DMS53 treated with DMSO at 0.1 percent for 48 hours (cell line): ENCODE results near the gene C8B.

ENCODE experiments used
- DNase-seq: peaks from one replicate; lab custom pipeline; 2025; ENCODE audit not compliant: unreplicated experiment; lab: John Stamatoyannopoulos, UW

Gene C8B

DNA sequence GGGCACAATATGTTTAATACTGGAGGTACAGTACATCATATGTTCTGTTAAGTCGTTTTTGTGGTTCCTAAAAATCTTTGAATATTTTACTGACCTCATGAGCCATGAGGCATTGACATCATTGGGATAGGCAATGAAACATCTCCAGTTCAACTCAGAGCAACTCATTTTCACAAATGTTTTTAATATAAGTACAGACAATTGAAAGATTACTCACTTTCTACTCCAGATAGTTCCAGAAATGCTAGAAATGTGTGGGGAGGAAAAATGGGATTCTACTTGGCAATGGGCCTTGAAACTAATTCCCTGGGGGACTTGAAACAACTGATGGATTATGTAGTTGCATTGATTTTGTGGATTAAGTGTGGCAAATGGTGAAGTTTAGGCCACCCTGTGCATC, 7.2 kb upstream of the C8B start:
- no peak for DNase-seq

GRCh38 chr1:56970280-56970679, 4.5 kb upstream of the C8B start:
- no peak for DNase-seq

DNA sequence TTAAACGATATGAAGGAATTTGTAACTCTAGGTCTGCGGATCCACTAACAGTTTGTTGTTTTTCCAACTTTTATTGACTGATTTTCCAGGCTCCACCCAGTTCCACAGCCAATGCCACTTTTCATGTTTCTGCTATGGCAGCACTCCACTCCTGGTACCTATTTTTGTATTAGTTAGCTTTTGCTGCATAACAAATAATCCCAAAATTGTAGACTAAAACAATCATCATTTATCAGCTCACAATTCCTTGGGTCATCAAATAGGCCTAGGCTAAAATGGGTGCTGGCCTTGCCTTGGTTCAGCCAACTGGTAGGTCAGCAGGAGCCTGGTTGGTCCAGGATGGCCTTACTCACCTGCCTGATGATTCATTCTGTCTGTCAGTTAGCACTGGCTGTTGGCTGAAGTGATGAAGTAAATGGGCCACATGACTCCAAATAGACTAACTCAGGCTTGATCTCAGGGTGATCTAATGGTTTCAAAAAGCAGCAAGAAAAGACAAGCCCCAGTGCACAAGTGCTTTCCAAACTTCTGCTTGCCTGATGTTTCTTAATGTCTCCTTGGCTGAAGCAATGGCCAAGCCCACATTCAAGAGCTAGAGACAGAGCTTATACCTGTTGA, 3.2 kb upstream of the C8B start:
- no peak for DNase-seq

- DNase-seq = peak; percentile 30
Observed at GRCh38 chr1:56967900-56968832, 2.4 kb upstream of the C8B start.

DNA sequence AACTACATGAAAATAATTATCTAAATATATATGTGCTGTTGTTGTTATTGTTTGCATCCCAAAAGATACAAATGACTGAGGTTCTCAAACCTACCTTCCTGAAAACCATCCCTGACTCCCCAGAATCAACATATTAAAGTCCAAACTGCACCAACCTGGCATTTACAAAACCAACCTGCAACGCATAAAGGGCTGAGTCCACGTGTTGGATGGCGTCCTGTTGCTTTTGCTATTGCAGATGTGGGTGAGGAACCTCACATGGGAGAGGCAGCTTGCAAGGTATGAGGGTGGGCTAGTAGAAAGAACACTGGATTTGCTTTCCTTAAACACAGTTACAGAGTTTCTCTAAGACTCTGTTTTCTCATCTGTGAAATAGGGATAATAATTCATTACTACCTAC, 1.5 kb upstream of the C8B start:
- DNase-seq = no peak

DNA sequence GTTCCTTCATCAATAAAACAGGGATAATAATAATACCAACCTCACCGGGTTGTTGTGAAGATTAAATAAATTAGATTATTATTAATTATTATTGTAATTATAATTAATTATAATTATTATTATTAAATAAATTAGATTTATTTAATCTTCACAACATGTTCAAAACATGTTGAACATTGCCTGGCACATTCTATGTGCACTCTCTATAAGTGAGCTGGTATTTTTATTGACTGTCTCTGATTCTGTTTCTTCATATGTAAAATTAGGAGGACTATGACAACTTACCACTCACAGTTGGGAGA, 834 bp upstream of the C8B start:
- DNase-seq = no peak

DNA sequence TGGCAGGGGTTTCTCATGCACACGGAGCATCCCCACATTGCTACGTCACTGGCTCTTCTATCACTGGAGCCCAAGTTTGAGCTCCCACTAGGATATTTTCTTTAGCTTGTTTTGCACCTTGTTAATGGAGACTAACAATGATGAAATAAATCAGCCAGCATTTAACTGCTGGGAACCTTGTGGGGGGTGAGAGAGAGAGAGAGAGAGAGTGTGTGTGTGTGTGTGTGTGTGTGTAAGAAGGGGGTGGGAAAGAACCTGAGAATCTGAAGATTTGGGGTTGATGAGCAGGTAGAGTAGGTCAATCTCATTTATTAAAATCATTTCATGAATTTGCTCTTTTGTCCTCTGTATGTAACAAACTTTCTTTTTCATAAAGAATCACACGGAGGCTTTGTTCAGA, 624 bp downstream of the C8B start:
- DNase-seq = no peak

- no peak for DNase-seq
Observed at GRCh38 chr1:56964349-56965017, 1.3 kb downstream of the C8B start.

GRCh38 chr1:56963667-56964066, 2.1 kb downstream of the C8B start:
- DNase-seq = no peak

- no peak for DNase-seq
Observed at GRCh38 chr1:56961426-56961825, 4.4 kb downstream of the C8B start.

GRCh38 chr1:56958526-56958925, 7.3 kb downstream of the C8B start:
- DNase-seq = no peak

- DNase-seq = no peak
Observed at GRCh38 chr1:56957931-56958330, 7.9 kb downstream of the C8B start.

DNA sequence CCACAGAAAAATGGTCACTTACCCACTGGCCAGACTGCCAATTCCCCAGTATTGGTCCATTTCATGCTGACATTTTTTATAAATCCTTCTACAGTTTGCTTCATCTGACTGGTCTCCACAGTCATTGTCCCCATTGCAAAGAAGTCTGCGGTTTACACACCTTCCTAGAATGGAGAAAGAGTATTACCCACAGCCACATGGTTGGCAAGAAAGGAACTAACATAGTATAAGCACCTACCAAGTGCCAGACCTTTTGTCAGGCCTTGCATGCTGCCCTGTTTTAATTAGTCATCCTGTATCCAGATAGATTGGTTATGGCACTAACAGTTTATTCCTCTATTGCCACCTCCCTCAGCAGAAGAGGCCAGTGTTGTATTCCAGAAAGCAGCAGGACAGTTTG, 11.2 kb downstream of the C8B start:
- DNase-seq = no peak

DNA sequence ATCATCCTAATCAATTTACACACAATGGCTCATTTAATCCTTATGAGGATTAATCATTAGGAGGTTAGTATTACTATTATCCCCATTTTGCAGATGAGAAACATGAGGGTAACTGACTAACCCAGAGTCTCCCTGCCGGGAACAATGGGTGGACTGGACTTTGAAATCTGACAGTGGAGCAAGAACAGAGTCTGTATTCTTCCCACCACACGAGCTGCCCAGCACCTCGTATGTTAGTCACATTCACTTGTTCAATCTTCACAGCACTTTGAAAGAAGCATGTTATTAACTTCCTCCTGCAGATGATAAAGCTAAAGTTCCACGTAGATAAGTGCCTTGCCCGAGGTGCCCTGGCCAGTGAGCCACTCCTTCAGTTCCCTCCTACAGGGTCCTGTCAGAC, 12.4 kb downstream of the C8B start:
- no peak for DNase-seq

GRCh38 chr1:56952501-56952900, 13.3 kb downstream of the C8B start:
- DNase-seq = no peak

- DNase-seq = no peak
Observed at GRCh38 chr1:56948403-56949023, 17.3 kb downstream of the C8B start.

DNA sequence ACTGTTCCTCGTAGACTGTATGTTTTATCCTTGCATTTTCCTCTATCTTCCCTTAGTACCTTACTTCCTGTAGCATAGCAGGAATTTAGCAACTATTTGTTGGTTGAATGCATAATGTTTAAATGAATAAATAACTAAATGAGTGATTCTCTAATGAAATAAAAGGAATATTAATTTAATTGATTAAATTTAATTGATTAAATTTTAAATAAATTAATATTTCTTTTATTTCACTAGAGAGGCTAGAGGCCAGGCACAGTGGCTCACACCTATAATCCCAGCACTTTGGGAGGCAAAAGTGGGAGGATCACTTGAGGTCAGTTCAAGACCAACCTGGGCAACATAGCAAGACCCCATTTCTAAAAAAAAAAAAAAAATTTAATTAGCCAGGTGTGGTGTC, 25.8 kb downstream of the C8B start:
- DNase-seq = no peak

GRCh38 chr1:56939209-56939608, 26.6 kb downstream of the C8B start:
- DNase-seq = no peak

DNA sequence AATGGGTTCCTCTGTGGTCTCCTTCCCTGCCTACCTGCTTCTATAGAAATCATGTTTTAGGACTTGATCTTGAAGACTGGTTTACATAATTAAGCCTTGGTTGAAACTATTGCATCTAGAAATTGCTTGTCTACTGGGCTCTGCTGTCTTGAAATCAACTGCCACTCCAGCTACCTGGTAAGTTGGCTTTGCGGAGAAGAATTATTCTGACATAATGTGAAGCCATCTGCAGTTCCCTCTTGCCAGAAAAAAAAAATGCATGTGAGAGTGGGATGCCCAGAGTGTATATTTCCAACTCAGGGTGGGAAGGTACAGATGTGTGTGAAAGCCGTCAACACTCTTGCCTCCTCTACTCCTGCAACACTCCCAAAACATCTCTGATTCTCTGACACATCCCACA, 27.2 kb downstream of the C8B start:
- DNase-seq = no peak

DNA sequence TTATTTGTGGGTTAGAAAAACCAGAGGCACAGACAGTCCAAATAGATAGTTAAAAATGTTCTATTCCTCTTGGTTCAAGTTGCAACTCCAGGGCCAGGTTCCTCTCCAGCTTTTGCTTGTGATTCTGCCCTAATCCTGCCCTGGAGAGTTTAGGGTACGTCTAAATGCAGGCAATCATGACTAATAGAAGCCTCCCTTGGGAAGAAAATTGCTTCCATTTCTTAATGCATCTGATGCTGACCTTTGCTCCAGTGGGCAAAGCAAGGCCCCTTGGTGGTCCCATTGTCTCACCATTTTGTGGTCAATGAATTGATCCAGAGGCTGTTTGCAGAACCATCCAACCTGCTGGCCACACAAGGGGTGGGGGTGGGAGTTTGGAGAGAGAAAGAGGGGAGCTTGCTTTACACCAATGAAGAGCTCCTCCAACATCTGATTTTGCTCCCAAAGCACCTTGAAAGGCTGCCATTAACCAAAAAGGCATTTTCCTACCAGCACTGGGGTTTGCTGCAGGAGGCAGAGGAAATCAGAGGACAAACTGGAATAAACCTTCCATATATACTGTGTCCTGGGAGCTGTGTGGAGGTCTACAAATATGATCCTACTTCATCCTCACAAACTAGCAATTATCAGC, 31.3 kb downstream of the C8B start:
- no peak for DNase-seq

DNA sequence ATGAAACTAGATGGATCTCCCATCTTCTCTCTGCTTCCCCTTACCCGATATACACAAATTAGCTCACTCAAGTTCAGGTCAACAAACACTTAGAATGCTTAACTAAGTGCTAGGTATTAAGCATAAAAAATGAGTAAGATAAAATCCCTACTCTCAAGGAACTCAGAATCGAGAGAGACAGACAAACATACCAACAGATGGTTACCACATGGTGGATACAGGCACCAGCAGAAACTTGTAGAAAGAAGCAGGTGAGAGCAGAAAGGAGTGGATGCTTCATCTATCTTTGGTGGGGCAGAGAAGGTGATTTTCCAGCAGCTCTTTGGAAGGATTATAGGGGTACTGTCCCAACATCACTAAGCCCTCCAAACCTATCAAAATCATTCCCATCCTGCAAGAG, 32.2 kb downstream of the C8B start:
- DNase-seq = no peak
